ENCODE data around the gene CEP89. TPM values are rescaled to one million over a fixed set of nuclear protein-coding genes. Genes with fewer than 3 reads are reported as not detected.
"Not testable (repeated sequence)": the region's sequence is repeated elsewhere in the genome, so short reads cannot be mapped to it uniquely, and the experiment has no call there.

The CEP89 gene
- total and polyA plus RNA-seq, 2 donors (not counting 1 experiment from before 2014, with no cell fraction given), result 6.3 to 13.8 TPM

DNA sequence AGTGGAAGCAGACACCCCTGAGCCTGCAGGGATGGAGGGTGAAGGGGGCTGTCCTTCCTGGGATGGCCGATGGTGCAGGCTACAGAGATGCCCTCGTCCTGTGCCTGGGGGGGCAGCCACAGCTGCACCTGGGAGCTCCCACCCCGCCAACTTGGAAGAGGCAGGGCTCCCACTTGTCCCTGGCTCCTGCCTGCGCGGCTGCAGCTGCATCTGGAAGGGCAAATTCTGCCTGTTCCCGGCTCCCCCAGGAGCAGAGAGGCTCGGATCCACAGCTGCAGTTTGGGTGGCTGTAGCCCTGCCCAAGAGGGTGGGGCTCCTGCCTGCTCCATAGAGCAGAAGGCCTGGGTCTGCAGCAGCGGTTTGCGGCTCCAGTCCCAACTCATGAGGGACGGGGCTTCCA, 2.2 kb downstream of the CEP89 start:
- TF ChIP-seq EZH2 (IDR thresholded peaks at IDR 0.05; ENCODE audit: low read length, missing control alignments), result no peak
- TF ChIP-seq CTCF (conservative IDR thresholded peaks at IDR 0.05 in 1 of 2, IDR thresholded peaks at IDR 0.05 in 1 of 2; ENCODE audit: low read depth in 1 of 2, low read length in 2 of 2), result no peak
- Histone ChIP-seq H4K20me1 (ENCODE audit: control insufficient read depth, extremely low read depth, insufficient read depth, low read length) (no peaks in the 10 kb centered on the region), H3K4me1 (ENCODE audit: control insufficient read depth, extremely low read depth, insufficient read depth, low read length) (no peaks in the 10 kb centered on the region), H3K79me2 (ENCODE audit: control insufficient read depth, insufficient read depth, low read length) (peaks cover 31% of the 10 kb centered on the region), H3K4me2 (ENCODE audit: extremely low read depth, insufficient read depth, low read length) (no peak overlapping the region), H3K9ac (ENCODE audit: insufficient read depth, low read length) (no peak overlapping the region), H3K27ac (ENCODE audit: insufficient read depth, low read length) (no peak overlapping the region), H3K4me3 (replicated peaks in 1 of 4; ENCODE audit: control extremely low read depth in 1 of 4, insufficient read depth in 1 of 4, low read depth in 3 of 4, low read length in 4 of 4) (no peak overlapping the region), H2AFZ (ENCODE audit: low read length) (no peak overlapping the region), H3K27me3 (ENCODE audit: control insufficient read depth, insufficient read depth, low read length) (no peaks in the 10 kb centered on the region), H3K36me3 (ENCODE audit: control insufficient read depth, insufficient read depth, low read length) (peaks cover 5% of the 10 kb centered on the region), H3K9me3 (ENCODE audit: control insufficient read depth, insufficient read depth, low read depth, low read length) (no peaks in the 10 kb centered on the region)
- DNase-seq (ENCODE audit: low read depth in 2 of 2), result no peak

- TF ChIP-seq CTCF (conservative IDR thresholded peaks at IDR 0.05 in 1 of 2, IDR thresholded peaks at IDR 0.05 in 1 of 2; ENCODE audit: low read depth in 1 of 2, low read length in 2 of 2), result no peak
- TF ChIP-seq EZH2 (IDR thresholded peaks at IDR 0.05; ENCODE audit: low read length, missing control alignments), result no peak
- DNase-seq (ENCODE audit: low read depth in 2 of 2), result no peak
- Histone ChIP-seq H3K4me1 (ENCODE audit: control insufficient read depth, extremely low read depth, insufficient read depth, low read length) (no peaks in the 10 kb centered on the region), H3K4me3 (replicated peaks in 1 of 4; ENCODE audit: control extremely low read depth in 1 of 4, insufficient read depth in 1 of 4, low read depth in 3 of 4, low read length in 4 of 4) (no peak overlapping the region), H3K36me3 (ENCODE audit: control insufficient read depth, insufficient read depth, low read length) (peaks cover 5% of the 10 kb centered on the region), H3K27ac (ENCODE audit: insufficient read depth, low read length) (no peak overlapping the region), H4K20me1 (ENCODE audit: control insufficient read depth, extremely low read depth, insufficient read depth, low read length) (no peaks in the 10 kb centered on the region), H2AFZ (ENCODE audit: low read length) (no peak overlapping the region), H3K79me2 (ENCODE audit: control insufficient read depth, insufficient read depth, low read length) (peaks cover 30% of the 10 kb centered on the region), H3K9me3 (ENCODE audit: control insufficient read depth, insufficient read depth, low read depth, low read length) (no peaks in the 10 kb centered on the region), H3K4me2 (ENCODE audit: extremely low read depth, insufficient read depth, low read length) (no peak overlapping the region), H3K9ac (ENCODE audit: insufficient read depth, low read length) (no peak overlapping the region), H3K27me3 (ENCODE audit: control insufficient read depth, insufficient read depth, low read length) (no peaks in the 10 kb centered on the region)
These were observed 5.0 kb downstream of the CEP89 start for GRCh38 chr19:32966750-32967149.

DNA sequence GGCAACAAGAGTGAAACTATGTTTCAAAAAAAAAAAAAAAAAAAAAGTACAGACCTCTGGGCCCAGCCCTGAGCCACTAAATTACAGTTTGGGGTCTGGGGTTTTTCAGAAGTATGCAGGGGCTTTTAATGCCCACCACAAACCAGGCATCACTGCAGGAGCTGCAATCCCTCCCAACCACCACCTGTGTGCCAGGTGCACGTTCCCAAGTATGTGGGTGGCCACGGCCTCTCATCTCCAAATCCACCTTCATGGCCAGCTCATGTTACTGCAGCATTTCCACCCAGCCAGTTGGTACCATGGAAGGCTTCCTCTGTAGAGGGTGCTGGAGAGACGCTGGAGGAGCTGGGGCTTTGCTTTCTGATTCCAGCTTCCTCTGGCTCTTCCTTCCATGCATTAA, 26.5 kb downstream of the CEP89 start:
- no peak overlapping the region for H3K9ac ChIP-seq (ENCODE audit: insufficient read depth, low read length)
- H4K20me1 ChIP-seq (ENCODE audit: control insufficient read depth, extremely low read depth, insufficient read depth, low read length), result no peaks in the 10 kb centered on the region
- H3K4me2 ChIP-seq (ENCODE audit: extremely low read depth, insufficient read depth, low read length), result no peak overlapping the region
- H3K27ac ChIP-seq (ENCODE audit: insufficient read depth, low read length), result no peak overlapping the region
- H3K36me3 ChIP-seq (ENCODE audit: control insufficient read depth, insufficient read depth, low read length), result peaks cover 6% of the 10 kb centered on the region
- H3K4me3 ChIP-seq (replicated peaks in 1 of 4; ENCODE audit: control extremely low read depth in 1 of 4, insufficient read depth in 1 of 4, low read depth in 3 of 4, low read length in 4 of 4), result no peak overlapping the region
- DNase-seq (ENCODE audit: low read depth in 2 of 2), result no peak
- no peaks in the 10 kb centered on the region for H3K4me1 ChIP-seq (ENCODE audit: control insufficient read depth, extremely low read depth, insufficient read depth, low read length)
- H3K9me3 ChIP-seq (ENCODE audit: control insufficient read depth, insufficient read depth, low read depth, low read length), result no peaks in the 10 kb centered on the region
- no peaks in the 10 kb centered on the region for H3K27me3 ChIP-seq (ENCODE audit: control insufficient read depth, insufficient read depth, low read length)
- TF ChIP-seq CTCF (conservative IDR thresholded peaks at IDR 0.05 in 1 of 2, IDR thresholded peaks at IDR 0.05 in 1 of 2; ENCODE audit: low read depth in 1 of 2, low read length in 2 of 2) (no peak), EZH2 (IDR thresholded peaks at IDR 0.05; ENCODE audit: low read length, missing control alignments) (no peak)
- no peaks in the 10 kb centered on the region for H3K79me2 ChIP-seq (ENCODE audit: control insufficient read depth, insufficient read depth, low read length)
- H2AFZ ChIP-seq (ENCODE audit: low read length), result no peak overlapping the region

- H3K9me3 ChIP-seq (ENCODE audit: control insufficient read depth, insufficient read depth, low read depth, low read length); H3K36me3 ChIP-seq (ENCODE audit: control insufficient read depth, insufficient read depth, low read length); H3K27ac ChIP-seq (ENCODE audit: insufficient read depth, low read length); H2AFZ ChIP-seq (ENCODE audit: low read length); H3K79me2 ChIP-seq (ENCODE audit: control insufficient read depth, insufficient read depth, low read length); H3K4me3 ChIP-seq (replicated peaks in 1 of 4; ENCODE audit: control extremely low read depth in 1 of 4, insufficient read depth in 1 of 4, low read depth in 3 of 4, low read length in 4 of 4); H3K4me2 ChIP-seq (ENCODE audit: extremely low read depth, insufficient read depth, low read length); H3K4me1 ChIP-seq (ENCODE audit: control insufficient read depth, extremely low read depth, insufficient read depth, low read length); H3K9ac ChIP-seq (ENCODE audit: insufficient read depth, low read length); H4K20me1 ChIP-seq (ENCODE audit: control insufficient read depth, extremely low read depth, insufficient read depth, low read length); H3K27me3 ChIP-seq (ENCODE audit: control insufficient read depth, insufficient read depth, low read length): not testable (repeated sequence)
- DNase-seq (ENCODE audit: low read depth in 2 of 2), result peak in 1 of 2 donors; percentile 66
These were observed 30.5 kb downstream of the CEP89 start for GRCh38 chr19:32941273-32941672.
